Measurements from ENCODE around the gene SPAG17.

The SPAG17 gene

GRCh38 chr1:118185084-118185832 lies at the start of gene SPAG17:
Gene SPAG17 (minus strand): TSS chr1:118185228. CDS start chr1:118185157, 71 bp downstream.
- ATAC-seq (ENCODE audit: low read depth) (no peak), DNase-seq (ENCODE audit: low spot score in 2 of 2) (no peak)
- peaks cover 2% of the 10 kb centered on the region for H3K4me1 Mint-ChIP-seq
- H3K27ac Mint-ChIP-seq, result no peak within 1 kb of the TSS
- H3K27me3 Mint-ChIP-seq, result peaks cover 5% of the 10 kb centered on the region
- H3K4me3 Mint-ChIP-seq, result no peak within 1 kb of the TSS
- H3K36me3 Mint-ChIP-seq, result no peaks in the 10 kb centered on the region
- H3K9me3 Mint-ChIP-seq, result peaks cover 5% of the 10 kb centered on the region

GRCh38 chr1:118225471-118225870 lies 40.4 kb upstream of the SPAG17 start:
- Mint-ChIP-seq H3K9me3 (no peaks in the 10 kb centered on the region), H3K27me3 (peaks cover 2% of the 10 kb centered on the region), H3K27ac (no peak overlapping the region), H3K4me3 (no peak overlapping the region), H3K36me3 (no peaks in the 10 kb centered on the region), H3K4me1 (no peaks in the 10 kb centered on the region)
- DNase-seq (ENCODE audit: low spot score in 2 of 2), result no peak
- ATAC-seq (ENCODE audit: low read depth), result no peak

- H3K4me1 Mint-ChIP-seq, result no peaks in the 10 kb centered on the region
- H3K27ac Mint-ChIP-seq, result no peak overlapping the region
- H3K27me3 Mint-ChIP-seq, result peaks cover 2% of the 10 kb centered on the region
- H3K9me3 Mint-ChIP-seq, result no peaks in the 10 kb centered on the region
- H3K36me3 Mint-ChIP-seq, result no peaks in the 10 kb centered on the region
- H3K4me3 Mint-ChIP-seq, result no peak overlapping the region
- ATAC-seq (ENCODE audit: low read depth) (no peak), DNase-seq (ENCODE audit: low spot score in 2 of 2) (no peak)
Measured at GRCh38 chr1:118223426-118223825, 38.4 kb upstream of the SPAG17 start.

GRCh38 chr1:118219438-118219837 lies 34.4 kb upstream of the SPAG17 start:
- no peak overlapping the region for H3K27ac Mint-ChIP-seq
- H3K27me3 Mint-ChIP-seq, result peaks cover 11% of the 10 kb centered on the region
- no peaks in the 10 kb centered on the region for H3K4me1 Mint-ChIP-seq
- DNase-seq (ENCODE audit: low spot score in 2 of 2) (no peak), ATAC-seq (ENCODE audit: low read depth) (no peak)
- H3K9me3 Mint-ChIP-seq, result peaks cover 1% of the 10 kb centered on the region
- H3K36me3 Mint-ChIP-seq, result no peaks in the 10 kb centered on the region
- no peak overlapping the region for H3K4me3 Mint-ChIP-seq

GRCh38 chr1:118217141-118217838 lies 32.3 kb upstream of the SPAG17 start:
- Mint-ChIP-seq H3K4me3 (no peak overlapping the region), H3K36me3 (no peaks in the 10 kb centered on the region), H3K27ac (no peak overlapping the region), H3K4me1 (no peaks in the 10 kb centered on the region), H3K9me3 (peaks cover 1% of the 10 kb centered on the region), H3K27me3 (peaks cover 11% of the 10 kb centered on the region)
- no peak for DNase-seq (ENCODE audit: low spot score in 2 of 2)
- ATAC-seq (ENCODE audit: low read depth), result no peak

- H3K4me1 Mint-ChIP-seq, result no peaks in the 10 kb centered on the region
Measured at GRCh38 chr1:118214866-118215265, 29.8 kb upstream of the SPAG17 start.

GRCh38 chr1:118210723-118211110 lies 25.7 kb upstream of the SPAG17 start:
- H3K27me3 Mint-ChIP-seq, result peaks cover 6% of the 10 kb centered on the region
- H3K36me3 Mint-ChIP-seq, result no peaks in the 10 kb centered on the region
- ATAC-seq (ENCODE audit: low read depth) (no peak), DNase-seq (ENCODE audit: low spot score in 2 of 2) (no peak)
- no peak overlapping the region for H3K4me3 Mint-ChIP-seq
- no peak overlapping the region for H3K27ac Mint-ChIP-seq
- no peaks in the 10 kb centered on the region for H3K4me1 Mint-ChIP-seq
- H3K9me3 Mint-ChIP-seq, result peaks cover 3% of the 10 kb centered on the region

More at GRCh38 chr1:118214866-118215265, 29.8 kb upstream of the SPAG17 start:
- no peaks in the 10 kb centered on the region for H3K36me3 Mint-ChIP-seq
- H3K9me3 Mint-ChIP-seq, result peaks cover 1% of the 10 kb centered on the region
- no peak for ATAC-seq (ENCODE audit: low read depth)
- no peak overlapping the region for H3K27ac Mint-ChIP-seq
- peaks cover 11% of the 10 kb centered on the region for H3K27me3 Mint-ChIP-seq
- DNase-seq (ENCODE audit: low spot score in 2 of 2), result no peak
- no peak overlapping the region for H3K4me3 Mint-ChIP-seq

GRCh38 chr1:118210051-118210722 lies 25.2 kb upstream of the SPAG17 start:
- no peak overlapping the region for H3K27ac Mint-ChIP-seq
- H3K9me3 Mint-ChIP-seq, result peaks cover 2% of the 10 kb centered on the region
- no peak overlapping the region for H3K4me3 Mint-ChIP-seq
- no peaks in the 10 kb centered on the region for H3K4me1 Mint-ChIP-seq
- DNase-seq (ENCODE audit: low spot score in 2 of 2) (no peak), ATAC-seq (ENCODE audit: low read depth) (no peak)
- H3K27me3 Mint-ChIP-seq, result peaks cover 4% of the 10 kb centered on the region
- no peaks in the 10 kb centered on the region for H3K36me3 Mint-ChIP-seq

- H3K4me1 Mint-ChIP-seq, result no peaks in the 10 kb centered on the region
- peaks cover 2% of the 10 kb centered on the region for H3K9me3 Mint-ChIP-seq
- no peak overlapping the region for H3K4me3 Mint-ChIP-seq
- no peak overlapping the region for H3K27ac Mint-ChIP-seq
- ATAC-seq (ENCODE audit: low read depth), result no peak
- DNase-seq (ENCODE audit: low spot score in 2 of 2), result no peak
- H3K36me3 Mint-ChIP-seq, result no peaks in the 10 kb centered on the region
- H3K27me3 Mint-ChIP-seq, result peaks cover 4% of the 10 kb centered on the region
Measured at GRCh38 chr1:118209648-118210047, 24.6 kb upstream of the SPAG17 start.

GRCh38 chr1:118206966-118207365 lies 21.9 kb upstream of the SPAG17 start:
- no peak overlapping the region for H3K27ac Mint-ChIP-seq
- DNase-seq (ENCODE audit: low spot score in 2 of 2) (no peak), ATAC-seq (ENCODE audit: low read depth) (no peak)
- H3K27me3 Mint-ChIP-seq, result peaks cover 5% of the 10 kb centered on the region
- H3K4me1 Mint-ChIP-seq, result no peaks in the 10 kb centered on the region
- no peaks in the 10 kb centered on the region for H3K36me3 Mint-ChIP-seq
- H3K9me3 Mint-ChIP-seq, result peaks cover 4% of the 10 kb centered on the region
- H3K4me3 Mint-ChIP-seq, result no peak overlapping the region

GRCh38 chr1:118204648-118205047 lies 19.6 kb upstream of the SPAG17 start:
- H3K36me3 Mint-ChIP-seq, result no peaks in the 10 kb centered on the region
- no peak for ATAC-seq (ENCODE audit: low read depth)
- no peak overlapping the region for H3K27ac Mint-ChIP-seq
- peaks cover 7% of the 10 kb centered on the region for H3K27me3 Mint-ChIP-seq
- H3K9me3 Mint-ChIP-seq, result peaks cover 6% of the 10 kb centered on the region
- no peaks in the 10 kb centered on the region for H3K4me1 Mint-ChIP-seq
- DNase-seq (ENCODE audit: low spot score in 2 of 2), result no peak
- H3K4me3 Mint-ChIP-seq, result no peak overlapping the region

GRCh38 chr1:118204105-118204504 lies 19.1 kb upstream of the SPAG17 start:
- H3K4me3 Mint-ChIP-seq, result no peak overlapping the region
- peaks cover 7% of the 10 kb centered on the region for H3K27me3 Mint-ChIP-seq
- H3K4me1 Mint-ChIP-seq, result no peaks in the 10 kb centered on the region
- ATAC-seq (ENCODE audit: low read depth), result no peak
- no peak for DNase-seq (ENCODE audit: low spot score in 2 of 2)
- H3K27ac Mint-ChIP-seq, result no peak overlapping the region
- H3K36me3 Mint-ChIP-seq, result no peaks in the 10 kb centered on the region
- peaks cover 6% of the 10 kb centered on the region for H3K9me3 Mint-ChIP-seq

- DNase-seq (ENCODE audit: low spot score in 2 of 2) (no peak), ATAC-seq (ENCODE audit: low read depth) (no peak)
- Mint-ChIP-seq H3K9me3 (peaks cover 5% of the 10 kb centered on the region), H3K4me1 (no peaks in the 10 kb centered on the region), H3K27me3 (peaks cover 4% of the 10 kb centered on the region), H3K4me3 (no peak overlapping the region), H3K27ac (no peak overlapping the region), H3K36me3 (no peaks in the 10 kb centered on the region)
Measured at GRCh38 chr1:118202076-118202608, 17.1 kb upstream of the SPAG17 start.

- Mint-ChIP-seq H3K27me3 (peaks cover 4% of the 10 kb centered on the region), H3K9me3 (peaks cover 5% of the 10 kb centered on the region), H3K27ac (no peak overlapping the region), H3K4me1 (no peaks in the 10 kb centered on the region), H3K4me3 (no peak overlapping the region), H3K36me3 (no peaks in the 10 kb centered on the region)
- no peak for DNase-seq (ENCODE audit: low spot score in 2 of 2)
- no peak for ATAC-seq (ENCODE audit: low read depth)
Measured at GRCh38 chr1:118201524-118201923, 16.5 kb upstream of the SPAG17 start.

Data from memory B cell (primary cell).